GM18507 (cell line): ENCODE results near the gene SUCLG1.
"Not testable (repeated sequence)": the region's sequence is repeated elsewhere in the genome, so short reads cannot be mapped to it uniquely, and the experiment has no call there.

ENCODE experiments used
- DNase-seq: peaks from one replicate; pipeline ENCODE4 v3.0.0; 2011; ENCODE audit warnings: low read depth; ENCODE audit not compliant: insufficient read length; ENCODE audit errors: extremely low spot score
- FAIRE-seq: peaks from 2 replicates; lab custom pipeline; 2011; peaks lifted over from hg19 to GRCh38; lab: Jason Lieb, UNC

Gene SUCLG1

GRCh38 chr2:84472423-84472822 lies 13.3 kb upstream of the SUCLG1 start:
- FAIRE-seq, DNase-seq: not testable (repeated sequence)

- DNase-seq = no peak
- FAIRE-seq = no peak
Measured at GRCh38 chr2:84467389-84467788, 8.3 kb upstream of the SUCLG1 start.

GRCh38 chr2:84461310-84461709 lies 2.2 kb upstream of the SUCLG1 start:
- FAIRE-seq = no peak
- no peak for DNase-seq

GRCh38 chr2:84460670-84461069 lies 1.6 kb upstream of the SUCLG1 start:
- FAIRE-seq (no peak), DNase-seq (no peak)

DNA sequence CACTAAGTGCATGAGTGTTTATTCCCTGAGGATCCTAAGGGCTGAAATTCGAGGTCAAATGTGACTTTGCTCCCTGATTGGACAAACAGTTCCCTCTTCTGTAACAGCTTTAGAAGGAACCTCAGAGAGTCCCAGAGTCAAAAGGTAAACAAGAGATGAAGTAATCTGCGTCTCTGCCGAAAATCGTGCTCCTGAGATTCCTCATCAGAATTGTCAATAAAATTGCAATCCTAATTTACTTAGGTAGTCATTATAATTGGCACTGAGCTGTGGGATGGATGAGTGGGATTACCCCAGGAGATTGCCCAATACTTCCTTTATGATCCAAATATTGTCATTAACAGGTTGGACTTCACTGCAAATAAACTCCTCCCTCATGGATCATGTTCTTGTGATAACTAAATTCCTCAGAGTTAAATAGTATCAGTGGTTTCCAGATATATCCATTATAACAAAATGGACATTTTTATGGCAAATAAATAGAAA lies 907 bp upstream of the SUCLG1 start:
- no peak for DNase-seq
- no peak for FAIRE-seq

DNA sequence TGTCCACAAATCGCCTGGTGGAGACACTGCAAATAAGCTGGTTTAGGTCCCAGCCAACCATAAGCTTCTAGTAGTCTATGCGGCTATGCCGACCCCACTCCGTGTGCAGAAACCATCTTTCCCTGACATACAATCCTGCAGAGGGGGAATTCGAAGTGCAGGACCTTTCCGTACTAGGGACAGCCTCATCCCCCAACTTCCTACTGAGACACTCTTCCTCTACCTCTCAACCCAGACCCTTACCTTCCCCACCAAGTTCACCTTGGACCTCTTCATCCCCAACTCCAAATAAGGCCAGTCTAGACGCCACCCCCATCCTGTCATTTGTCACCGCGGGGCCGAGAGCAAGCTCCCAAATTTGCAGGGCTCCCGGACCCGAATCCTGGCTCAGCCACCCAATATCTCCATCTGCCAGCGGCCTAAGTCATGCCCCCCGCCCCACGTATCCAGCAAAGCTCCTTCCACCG lies 496 bp downstream of the SUCLG1 start:
- FAIRE-seq (no peak), DNase-seq (no peak)

DNA sequence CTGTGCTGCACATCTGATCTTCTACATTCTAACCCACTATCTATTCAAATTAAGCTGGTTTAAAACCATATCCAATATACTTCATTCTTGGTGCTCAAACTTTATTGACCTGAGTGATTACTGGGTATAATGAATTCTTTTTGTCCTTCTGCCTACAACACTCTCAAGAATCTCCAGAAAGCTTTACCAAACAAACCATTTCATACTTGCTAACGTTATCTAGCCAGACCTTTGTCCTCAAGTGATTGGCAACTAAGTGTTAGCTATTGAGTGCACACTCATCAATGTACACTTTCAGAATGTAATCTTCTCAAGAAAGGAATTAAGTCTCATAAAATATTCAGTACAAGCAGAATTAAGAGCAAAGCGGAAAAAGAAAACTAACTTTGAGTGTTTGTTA lies 1.4 kb downstream of the SUCLG1 start:
- no peak for DNase-seq
- no peak for FAIRE-seq

- DNase-seq (no peak), FAIRE-seq (no peak)
Measured at GRCh38 chr2:84456156-84456555, 2.9 kb downstream of the SUCLG1 start.

GRCh38 chr2:84454581-84454980 lies 4.5 kb downstream of the SUCLG1 start:
- DNase-seq (no peak), FAIRE-seq (no peak)

- FAIRE-seq (no peak), DNase-seq (no peak)
Measured at GRCh38 chr2:84452624-84453023, 6.5 kb downstream of the SUCLG1 start.

- FAIRE-seq (no peak), DNase-seq (no peak)
Measured at GRCh38 chr2:84451579-84451978, 7.5 kb downstream of the SUCLG1 start.

- FAIRE-seq (no peak), DNase-seq (no peak)
Measured at GRCh38 chr2:84450288-84451227, 8.5 kb downstream of the SUCLG1 start.

GRCh38 chr2:84449711-84450110 lies 9.4 kb downstream of the SUCLG1 start:
- DNase-seq (no peak), FAIRE-seq (no peak)

GRCh38 chr2:84449055-84449454 lies 10.0 kb downstream of the SUCLG1 start:
- no peak for FAIRE-seq
- no peak for DNase-seq

DNA sequence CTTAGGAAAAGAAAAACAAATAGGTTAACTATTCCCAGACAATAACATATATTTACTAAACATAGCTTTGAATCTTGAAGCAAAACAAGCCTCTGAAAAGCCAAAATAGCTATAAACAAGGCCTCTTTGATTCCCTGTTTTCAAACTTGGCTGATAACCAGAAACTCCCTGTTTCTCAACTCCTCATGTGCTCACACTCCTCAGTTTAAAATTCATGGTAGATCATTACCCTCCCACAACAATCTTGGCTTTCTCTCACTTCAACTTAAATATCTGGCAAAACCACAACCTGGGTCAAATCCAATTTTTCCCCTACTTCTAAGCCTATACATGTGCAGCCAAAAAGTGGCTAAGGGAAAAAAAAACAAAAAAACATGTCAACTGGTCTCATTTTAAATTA lies 15.6 kb downstream of the SUCLG1 start:
- FAIRE-seq (no peak), DNase-seq (no peak)

DNA sequence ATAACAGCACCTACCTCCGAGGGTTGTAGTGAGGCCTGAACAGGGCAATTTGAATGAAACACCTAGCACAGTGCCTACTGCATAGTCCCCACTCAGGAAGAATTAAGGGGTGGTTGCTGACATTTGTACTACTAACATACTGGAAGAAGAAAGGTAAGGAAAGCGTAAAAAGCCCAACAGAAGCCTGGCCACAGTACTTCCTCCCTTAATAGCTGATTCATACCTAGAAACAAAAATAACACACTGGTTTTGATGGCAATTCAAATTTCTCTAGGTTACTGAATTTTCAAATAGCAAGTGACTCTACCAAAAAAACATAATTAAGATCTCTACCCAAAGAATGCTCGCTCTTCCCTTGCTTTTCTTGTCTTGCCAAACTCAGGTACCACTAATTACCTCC lies 16.2 kb downstream of the SUCLG1 start:
- FAIRE-seq = no peak
- no peak for DNase-seq

GRCh38 chr2:84441505-84441904 lies 17.6 kb downstream of the SUCLG1 start:
- no peak for FAIRE-seq
- DNase-seq = no peak

DNA sequence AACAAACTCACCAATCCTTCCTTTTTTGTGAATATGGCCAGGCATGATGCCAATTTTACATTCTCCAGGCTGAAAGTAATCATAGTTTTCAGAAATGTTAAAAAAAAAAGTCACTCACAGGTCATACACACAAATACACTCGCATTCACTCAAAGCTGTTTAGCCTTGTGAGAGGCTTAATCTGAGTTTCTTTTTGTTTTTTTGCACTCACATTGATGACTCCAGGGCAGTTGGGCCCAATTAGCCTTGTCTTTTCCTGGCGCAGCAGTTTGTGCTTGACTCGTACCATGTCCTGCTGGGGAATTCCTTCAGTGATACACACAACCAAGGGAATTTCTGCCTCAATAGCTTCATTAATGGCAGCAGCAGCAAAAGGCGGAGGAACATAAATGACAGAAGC lies 18.0 kb downstream of the SUCLG1 start:
- FAIRE-seq (no peak), DNase-seq (no peak)

GRCh38 chr2:84435345-84436025 lies 23.6 kb downstream of the SUCLG1 start:
- FAIRE-seq = no peak
- DNase-seq = no peak

GRCh38 chr2:84429328-84429727 lies 29.8 kb downstream of the SUCLG1 start:
- DNase-seq = no peak
- no peak for FAIRE-seq
